Keratinocyte (primary cell): ENCODE results near the gene COTL1.

Experiments used
- CTCF ChIP-seq, 3 experiments: IDR thresholded peaks in 1 of 3; conservative IDR thresholded peaks in 1 of 3; optimal IDR thresholded peaks in 1 of 3; 2 replicates in 2 of 3; 3 replicates in 1 of 3; pipeline versions ENCODE3 to v1.5.1; 2011; ENCODE audit warnings: low read length in 3 of 3, mild to moderate bottlenecking in 3 of 3, moderate library complexity in 2 of 3, control low read depth in 1 of 3, inconsistent platforms in 1 of 3; ENCODE audit not compliant: insufficient read depth in 2 of 3; ENCODE audit errors: extremely low read depth in 1 of 3
- EZH2 ChIP-seq: IDR thresholded peaks from one replicate; pipeline ENCODE4 v1.6.1; 2012; ENCODE audit warnings: inconsistent platforms, mild to moderate bottlenecking, low read length, moderate library complexity

- TF ChIP-seq CTCF (optimal IDR thresholded peaks at IDR 0.05 in 1 of 3, IDR thresholded peaks at IDR 0.05 in 1 of 3, conservative IDR thresholded peaks at IDR 0.05 in 1 of 3; ENCODE audit: extremely low read depth in 1 of 3, insufficient read depth in 2 of 3, low read length in 3 of 3) (no peak), EZH2 (no peak)
These were observed 17.3 kb downstream of the COTL1 start for GRCh38 chr16:84600343-84601229.
